WTC11 (cell line): ENCODE measurements around the gene TCTN2.

Experiments used
- ATF1 ChIP-seq: sonication (generic); formaldehyde crosslinking; IDR thresholded peaks from 2 replicates; pipeline ENCODE4 v1.8.1; 2023; ENCODE audit warnings: mild to moderate bottlenecking, moderate library complexity, missing genetic modification reagents
- ESRRA ChIP-seq: sonication (generic); formaldehyde crosslinking; IDR thresholded peaks from 2 replicates; pipeline ENCODE4 v1.8.1; 2022; ENCODE audit warnings: mild to moderate bottlenecking, missing genetic modification reagents, borderline replicate concordance
- FOXK1 ChIP-seq: sonication (generic); formaldehyde crosslinking; IDR thresholded peaks from 2 replicates; pipeline ENCODE4 v1.8.0; 2022; ENCODE audit warnings: mild to moderate bottlenecking, moderate library complexity, missing genetic modification reagents
- NFYB ChIP-seq: sonication (generic); formaldehyde crosslinking; conservative IDR thresholded peaks from 2 replicates; pipeline ENCODE4 v1.8.0; 2022; ENCODE audit warnings: low read depth, missing genetic modification reagents
- ZNF263 ChIP-seq: sonication (generic); formaldehyde crosslinking; IDR thresholded peaks from 2 replicates; pipeline ENCODE4 v1.8.1; 2022; ENCODE audit warnings: low read depth, mild to moderate bottlenecking, moderate library complexity, missing genetic modification reagents
- TF ChIP-seq, protein P1 (sequence below): sonication (generic); formaldehyde crosslinking; IDR thresholded peaks from 2 replicates; pipeline ENCODE4 v1.8.0; 2022; ENCODE audit warnings: mild to moderate bottlenecking, missing genetic modification reagents
- TF ChIP-seq, protein P2 (sequence below): sonication (generic); formaldehyde crosslinking; IDR thresholded peaks from 2 replicates; pipeline ENCODE4 v1.8.1; 2023; ENCODE audit warnings: mild to moderate bottlenecking, missing genetic modification reagents, moderate library complexity
- TF ChIP-seq, protein P3 (sequence below): fragments of 200-600 bp; IDR thresholded peaks from 2 replicates; pipeline ENCODE4 v1.8.0; 2022; ENCODE audit warnings: antibody characterized with exemption
- TF ChIP-seq, protein P4 (sequence below): sonication (generic); formaldehyde crosslinking; IDR thresholded peaks from 2 replicates; pipeline ENCODE4 v1.8.1; 2022; ENCODE audit warnings: low read depth, mild to moderate bottlenecking, moderate library complexity, missing genetic modification reagents, borderline replicate concordance

DNA sequence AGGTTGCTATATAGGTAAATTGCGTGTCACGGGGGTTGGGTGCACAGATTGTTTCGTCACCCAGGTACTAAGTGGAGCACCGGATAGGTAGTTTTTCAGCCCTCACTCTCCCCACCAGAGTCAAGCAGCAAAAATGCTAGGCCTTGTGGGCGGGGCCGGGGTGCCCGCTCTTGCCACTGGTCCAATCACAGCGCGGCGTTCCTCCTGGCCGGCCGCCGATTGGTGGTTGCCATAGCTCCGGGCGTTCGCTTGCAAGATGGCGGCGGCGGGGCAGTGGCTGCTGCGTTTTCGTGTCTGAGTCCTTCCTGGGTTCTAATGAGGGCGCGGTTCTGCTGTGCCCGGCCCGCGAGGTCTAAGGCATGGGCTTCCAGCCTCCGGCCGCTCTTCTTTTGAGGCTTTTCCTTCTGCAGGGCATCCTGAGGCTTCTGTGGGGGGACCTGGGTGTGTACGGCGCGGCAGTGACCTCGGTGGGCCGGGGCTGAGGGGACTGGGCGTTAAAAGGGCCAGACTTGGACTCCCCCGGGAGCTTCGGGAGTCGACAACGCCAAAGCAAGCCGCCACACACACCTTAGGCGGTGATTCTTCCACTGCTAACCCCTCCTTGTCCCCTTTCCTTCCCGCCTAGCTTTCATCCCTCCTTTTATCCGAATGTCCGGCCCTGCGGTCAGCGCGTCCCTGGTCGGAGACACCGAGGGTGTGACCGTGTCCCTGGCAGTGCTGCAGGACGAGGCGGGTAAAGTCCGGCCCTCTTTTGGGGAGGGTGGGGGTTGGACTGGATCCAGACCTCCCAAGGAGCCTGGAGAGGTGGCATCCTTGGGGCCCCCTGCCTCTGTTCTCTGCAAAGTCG is at the start of gene TCTN2:
- TF ChIP-seq NFYB = peak; percentile 86
- TF ChIP-seq, protein P1, sequence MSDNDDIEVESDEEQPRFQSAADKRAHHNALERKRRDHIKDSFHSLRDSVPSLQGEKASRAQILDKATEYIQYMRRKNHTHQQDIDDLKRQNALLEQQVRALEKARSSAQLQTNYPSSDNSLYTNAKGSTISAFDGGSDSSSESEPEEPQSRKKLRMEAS (CRISPR knock-in tag) = no peak
- TF ChIP-seq, protein P2, sequence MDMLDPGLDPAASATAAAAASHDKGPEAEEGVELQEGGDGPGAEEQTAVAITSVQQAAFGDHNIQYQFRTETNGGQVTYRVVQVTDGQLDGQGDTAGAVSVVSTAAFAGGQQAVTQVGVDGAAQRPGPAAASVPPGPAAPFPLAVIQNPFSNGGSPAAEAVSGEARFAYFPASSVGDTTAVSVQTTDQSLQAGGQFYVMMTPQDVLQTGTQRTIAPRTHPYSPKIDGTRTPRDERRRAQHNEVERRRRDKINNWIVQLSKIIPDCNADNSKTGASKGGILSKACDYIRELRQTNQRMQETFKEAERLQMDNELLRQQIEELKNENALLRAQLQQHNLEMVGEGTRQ (CRISPR knock-in tag) = no peak
- TF ChIP-seq, protein P3, sequence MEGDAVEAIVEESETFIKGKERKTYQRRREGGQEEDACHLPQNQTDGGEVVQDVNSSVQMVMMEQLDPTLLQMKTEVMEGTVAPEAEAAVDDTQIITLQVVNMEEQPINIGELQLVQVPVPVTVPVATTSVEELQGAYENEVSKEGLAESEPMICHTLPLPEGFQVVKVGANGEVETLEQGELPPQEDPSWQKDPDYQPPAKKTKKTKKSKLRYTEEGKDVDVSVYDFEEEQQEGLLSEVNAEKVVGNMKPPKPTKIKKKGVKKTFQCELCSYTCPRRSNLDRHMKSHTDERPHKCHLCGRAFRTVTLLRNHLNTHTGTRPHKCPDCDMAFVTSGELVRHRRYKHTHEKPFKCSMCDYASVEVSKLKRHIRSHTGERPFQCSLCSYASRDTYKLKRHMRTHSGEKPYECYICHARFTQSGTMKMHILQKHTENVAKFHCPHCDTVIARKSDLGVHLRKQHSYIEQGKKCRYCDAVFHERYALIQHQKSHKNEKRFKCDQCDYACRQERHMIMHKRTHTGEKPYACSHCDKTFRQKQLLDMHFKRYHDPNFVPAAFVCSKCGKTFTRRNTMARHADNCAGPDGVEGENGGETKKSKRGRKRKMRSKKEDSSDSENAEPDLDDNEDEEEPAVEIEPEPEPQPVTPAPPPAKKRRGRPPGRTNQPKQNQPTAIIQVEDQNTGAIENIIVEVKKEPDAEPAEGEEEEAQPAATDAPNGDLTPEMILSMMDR = no peak
- TF ChIP-seq, protein P4, sequence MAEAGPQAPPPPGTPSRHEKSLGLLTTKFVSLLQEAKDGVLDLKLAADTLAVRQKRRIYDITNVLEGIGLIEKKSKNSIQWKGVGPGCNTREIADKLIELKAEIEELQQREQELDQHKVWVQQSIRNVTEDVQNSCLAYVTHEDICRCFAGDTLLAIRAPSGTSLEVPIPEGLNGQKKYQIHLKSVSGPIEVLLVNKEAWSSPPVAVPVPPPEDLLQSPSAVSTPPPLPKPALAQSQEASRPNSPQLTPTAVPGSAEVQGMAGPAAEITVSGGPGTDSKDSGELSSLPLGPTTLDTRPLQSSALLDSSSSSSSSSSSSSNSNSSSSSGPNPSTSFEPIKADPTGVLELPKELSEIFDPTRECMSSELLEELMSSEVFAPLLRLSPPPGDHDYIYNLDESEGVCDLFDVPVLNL = no peak
- no peak for TF ChIP-seq ESRRA (CRISPR knock-in tag)
- no peak; the same call in 1 of the 2 replicates for TF ChIP-seq FOXK1 (CRISPR knock-in tag)
- TF ChIP-seq ATF1 (CRISPR knock-in tag) = no peak
- no peak for TF ChIP-seq ZNF263 (CRISPR knock-in tag)
